SK-N-SH (cell line): Measurements from ENCODE around the gene PTGDS. TPM values are rescaled to one million over a fixed set of nuclear protein-coding genes. Genes with fewer than 3 reads are reported as not detected.

Experiments
- CTCF ChIA-PET: fragments of 300-600, 350-600 bp; formaldehyde crosslinking; extraction: SDS; loops from one replicate; lab custom pipeline; 2021; lab: Yijun Ruan, JAX
- POLR2A ChIA-PET: fragments of 350-600 bp; sonication (Branson Sonifier 250); formaldehyde crosslinking; extraction: SDS; loops from one replicate; lab custom pipeline; 2020; ENCODE audit warnings: antibody characterized with exemption, inconsistent platforms; lab: Yijun Ruan, JAX
- DNase-seq: peaks from one replicate; pipeline ENCODE4 v3.0.0; 2012
- H2AFZ ChIP-seq: fragments of 200-600 bp; sonication (generic); 2 replicates; pipeline ENCODE4 v1.8.1; 2016; ENCODE audit warnings: antibody characterized with exemption, mild to moderate bottlenecking, low read depth
- H3F3A ChIP-seq: fragments of 200-600 bp; sonication (generic); replicated peaks from 2 replicates; pipeline ENCODE3; 2016; ENCODE audit warnings: antibody characterized with exemption, mild to moderate bottlenecking; ENCODE audit not compliant: insufficient read depth
- H3K27ac ChIP-seq, 2 experiments: fragments of 200-500 bp in 1 of 2; fragments of 200-600 bp in 1 of 2; sonication (Bioruptor generic) in 1 of 2; sonication (generic), shearing (Covaris generic) in 1 of 2; 2 replicates each; pipeline versions ENCODE4 v1.5.1 to v1.6.1; 2014 to 2016; ENCODE audit warnings: low read depth in 2 of 2, inconsistent platforms in 1 of 2, low read length in 1 of 2, mild to moderate bottlenecking in 1 of 2, mixed read lengths in 1 of 2
- H3K27me3 ChIP-seq: fragments of 200-600 bp; sonication (generic), shearing (Covaris generic); 2 replicates; pipeline ENCODE4 v1.6.1; 2016; ENCODE audit warnings: mixed run types; ENCODE audit not compliant: insufficient read depth
- H3K36me3 ChIP-seq, 2 experiments: fragments of 200-500 bp in 1 of 2; fragments of 200-600 bp in 1 of 2; sonication (Bioruptor generic) in 1 of 2; sonication (generic) in 1 of 2; replicated peaks in 1 of 2; 2 replicates each; pipeline versions ENCODE3 to v1.5.1; 2014 to 2016; ENCODE audit warnings: low read length in 1 of 2, mild to moderate bottlenecking in 1 of 2; ENCODE audit not compliant: insufficient read depth in 2 of 2, control insufficient read depth in 1 of 2
- H3K4me1 ChIP-seq, 2 experiments: fragments of 200-500 bp in 1 of 2; fragments of 200-600 bp in 1 of 2; sonication (Bioruptor generic) in 1 of 2; sonication (generic), shearing (Covaris generic) in 1 of 2; 2 replicates each; pipeline versions ENCODE4 v1.5.1 to v1.6.1; 2014 to 2016; ENCODE audit warnings: low read depth in 1 of 2, low read length in 1 of 2, mixed run types in 1 of 2; ENCODE audit not compliant: insufficient read depth in 2 of 2, control insufficient read depth in 1 of 2
- H3K4me2 ChIP-seq: fragments of 200-600 bp; sonication (generic), shearing (Covaris generic); 2 replicates; pipeline ENCODE4 v1.6.1; 2017; ENCODE audit warnings: mixed run types
- H3K4me3 ChIP-seq, 2 experiments: fragments of 200-500 bp in 1 of 2; fragments of 200-600 bp in 1 of 2; sonication (Bioruptor generic) in 1 of 2; sonication (generic), shearing (Covaris generic) in 1 of 2; 2 replicates each; pipeline versions ENCODE4 v1.5.1 to v1.8.1; 2014 to 2016; ENCODE audit warnings: low read depth in 2 of 2, inconsistent platforms in 1 of 2, low read length in 1 of 2, mild to moderate bottlenecking in 1 of 2, mixed read lengths in 1 of 2, moderate library complexity in 1 of 2
- H3K79me2 ChIP-seq: fragments of 200-600 bp; sonication (generic); 2 replicates; pipeline ENCODE4 v1.8.1; 2017; ENCODE audit warnings: mild to moderate bottlenecking; ENCODE audit not compliant: insufficient read depth
- H3K9ac ChIP-seq: fragments of 200-600 bp; sonication (generic); 2 replicates; pipeline ENCODE4 v1.6.1; 2017; ENCODE audit warnings: mixed run types
- H3K9me2 ChIP-seq: fragments of 200-600 bp; sonication (generic); 2 replicates; pipeline ENCODE4 v1.6.1; 2017; ENCODE audit warnings: mixed run types
- H3K9me3 ChIP-seq: fragments of 200-600 bp; sonication (generic); 2 replicates; pipeline ENCODE4 v1.6.1; 2017; ENCODE audit warnings: mixed run types, mild to moderate bottlenecking, moderate library complexity
- H4K20me1 ChIP-seq: fragments of 200-600 bp; sonication (generic); 2 replicates; pipeline ENCODE4 v1.6.1; 2017; ENCODE audit warnings: mild to moderate bottlenecking, mixed run types; ENCODE audit not compliant: insufficient read depth
- CTCF ChIP-seq: fragments of 200-600 bp; sonication (generic); IDR thresholded peaks from 2 replicates; pipeline ENCODE4 v1.6.1; 2017; ENCODE audit warnings: antibody characterized with exemption, mild to moderate bottlenecking, moderate library complexity
- EZH2phosphoT487 ChIP-seq: fragments of 200-600 bp; sonication (generic); IDR thresholded peaks from 2 replicates; pipeline ENCODE4 v1.6.1; 2017; ENCODE audit warnings: low read depth, mixed run types, mild to moderate bottlenecking, antibody characterized with exemption, moderate library complexity, borderline replicate concordance
- FOSL2 ChIP-seq: IDR thresholded peaks from 2 replicates; pipeline ENCODE4 v1.4.0; 2012; ENCODE audit warnings: low read depth, mild to moderate bottlenecking, moderate library complexity, borderline replicate concordance
- FOXJ3 ChIP-seq: sonication (generic); formaldehyde crosslinking; IDR thresholded peaks from 2 replicates; pipeline ENCODE4 v1.5.1; 2020; ENCODE audit warnings: mild to moderate bottlenecking, missing genetic modification reagents
- GABPA ChIP-seq: IDR thresholded peaks from 2 replicates; pipeline ENCODE4 v1.4.0; 2012; ENCODE audit warnings: low read depth, mild to moderate bottlenecking
- GATA2 ChIP-seq: sonication (generic); formaldehyde crosslinking; IDR thresholded peaks from 2 replicates; pipeline ENCODE4 v1.5.0; 2020; ENCODE audit warnings: mild to moderate bottlenecking, missing genetic modification reagents
- IRF3 ChIP-seq: fragments of 150-350 bp; IDR thresholded peaks from 2 replicates; pipeline ENCODE4 v1.6.1; 2016; ENCODE audit warnings: mild to moderate bottlenecking, low read depth, low read length
- JUND ChIP-seq: IDR thresholded peaks from 2 replicates; pipeline ENCODE4 v1.4.0; 2012
- MAX ChIP-seq: IDR thresholded peaks from 2 replicates; pipeline ENCODE4 v1.4.0; 2012; ENCODE audit warnings: low read depth
- MEF2A ChIP-seq: IDR thresholded peaks from 2 replicates; pipeline ENCODE4 v1.4.0; 2012; ENCODE audit warnings: low read depth, borderline replicate concordance
- RAD21 ChIP-seq: IDR thresholded peaks from 2 replicates; pipeline ENCODE4 v1.6.1; 2012; ENCODE audit warnings: mild to moderate bottlenecking, low read length
- RFX5 ChIP-seq: IDR thresholded peaks from 2 replicates; pipeline ENCODE4 v1.6.1; 2012; ENCODE audit warnings: mild to moderate bottlenecking, improper control_type of control experiment, low read length
- RXRA ChIP-seq: IDR thresholded peaks from 2 replicates; pipeline ENCODE4 v1.4.0; 2012; ENCODE audit warnings: low read depth, mild to moderate bottlenecking, borderline replicate concordance
- SIN3A ChIP-seq: IDR thresholded peaks from 2 replicates; pipeline ENCODE4 v1.6.1; 2012; ENCODE audit warnings: low read depth, mild to moderate bottlenecking, low read length, moderate library complexity, borderline replicate concordance
- SMC3 ChIP-seq: IDR thresholded peaks from 2 replicates; pipeline ENCODE4 v1.6.1; 2012; ENCODE audit warnings: low read depth, low read length, improper control_type of control experiment
- TEAD4 ChIP-seq: IDR thresholded peaks from 2 replicates; pipeline ENCODE4 v1.4.0; 2012; ENCODE audit warnings: mild to moderate bottlenecking, borderline replicate concordance; ENCODE audit not compliant: insufficient read depth
- YY1 ChIP-seq: IDR thresholded peaks from 2 replicates; pipeline ENCODE4 v1.4.0; 2012; ENCODE audit warnings: low read depth, mild to moderate bottlenecking
- WGBS: methylation state at CpG from one replicate; pipeline ENCODE4 v1.1.6; 2017; ENCODE audit warnings: low lambda C conversion rate; 5-methylcytosine and 5-hydroxymethylcytosine counted together
- polyA plus RNA-seq, 3 experiments: library from polyadenylated mRNA; depleted of rRNA; stranded (reverse); fragments of >200 nt; gene quantifications; 2 replicates each; pipeline ENCODE4 v1.2.3, GENCODE V29; 2012
- TF ChIP-seq, protein P1 (sequence below): fragments of 150-350 bp; IDR thresholded peaks from 2 replicates; pipeline ENCODE4 v1.6.1; 2017; ENCODE audit warnings: antibody characterized with exemption, low read length, low read depth, borderline replicate concordance
- TF ChIP-seq, protein P2 (sequence below): IDR thresholded peaks from 2 replicates; pipeline ENCODE4 v1.4.0; 2012; ENCODE audit warnings: low read depth, borderline replicate concordance

The PTGDS gene
- polyA plus RNA-seq, 1 of the 3 experiments (the other 2 are of a cell fraction), result not detected

DNA sequence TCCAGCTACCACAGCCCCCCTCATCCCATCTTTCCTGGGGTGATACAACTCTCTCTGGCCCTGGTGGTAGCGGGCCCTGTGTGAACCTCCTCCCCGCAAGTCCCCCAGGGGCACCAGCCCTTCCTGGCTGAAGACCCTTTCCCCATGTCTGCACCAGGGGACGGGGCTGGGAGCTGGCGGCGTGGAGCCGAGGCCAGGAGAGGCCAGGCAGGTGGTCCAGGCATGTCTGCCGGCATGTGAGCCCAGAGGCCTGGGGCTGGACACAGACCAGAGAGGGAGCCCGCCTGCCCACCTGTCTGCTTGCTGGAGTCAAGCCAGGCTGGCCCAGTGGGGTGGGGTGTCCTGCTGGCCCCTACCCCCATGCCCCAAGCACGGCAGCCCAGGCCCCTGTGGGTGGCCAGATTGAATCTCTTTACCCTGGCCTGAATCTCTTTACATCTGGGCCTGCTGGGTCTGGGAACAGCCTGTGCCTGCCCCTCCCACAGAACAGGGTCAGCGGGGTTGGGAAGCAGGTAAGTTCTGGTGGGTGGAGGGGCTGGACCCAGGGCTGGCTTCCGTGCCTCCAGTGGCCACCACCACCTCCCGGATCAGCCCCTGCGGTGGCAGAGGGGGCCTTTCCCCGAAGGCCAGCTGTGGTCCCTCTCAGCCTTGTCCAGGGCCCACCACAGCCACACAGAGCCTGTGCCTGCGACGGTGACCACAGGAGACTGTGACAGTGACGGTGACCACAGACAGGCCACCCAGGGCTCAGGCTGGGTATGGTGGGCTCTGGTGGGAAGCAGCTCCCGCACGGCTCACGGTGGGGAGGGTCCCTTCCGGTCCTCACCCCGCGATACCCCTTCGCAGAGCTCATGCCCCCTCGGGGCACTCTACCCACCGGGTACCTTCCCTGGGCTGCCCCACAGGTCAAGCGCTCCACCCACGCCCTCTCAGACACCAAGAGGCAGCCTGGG is 18.1 kb upstream of the PTGDS start:
- POLR2A ChIA-PET, result no interaction called here
- CTCF ChIA-PET, result interaction anchor here (1.0 to 1.8 kb wide), 8 partner anchors 10 to 190 kb away, joined by 3 to 9 read pairs (median 4); no protein-coding TSS in a partner anchor
- WGBS, result 52% methylated on average over 3 of the region's 28 CpGs

DNA sequence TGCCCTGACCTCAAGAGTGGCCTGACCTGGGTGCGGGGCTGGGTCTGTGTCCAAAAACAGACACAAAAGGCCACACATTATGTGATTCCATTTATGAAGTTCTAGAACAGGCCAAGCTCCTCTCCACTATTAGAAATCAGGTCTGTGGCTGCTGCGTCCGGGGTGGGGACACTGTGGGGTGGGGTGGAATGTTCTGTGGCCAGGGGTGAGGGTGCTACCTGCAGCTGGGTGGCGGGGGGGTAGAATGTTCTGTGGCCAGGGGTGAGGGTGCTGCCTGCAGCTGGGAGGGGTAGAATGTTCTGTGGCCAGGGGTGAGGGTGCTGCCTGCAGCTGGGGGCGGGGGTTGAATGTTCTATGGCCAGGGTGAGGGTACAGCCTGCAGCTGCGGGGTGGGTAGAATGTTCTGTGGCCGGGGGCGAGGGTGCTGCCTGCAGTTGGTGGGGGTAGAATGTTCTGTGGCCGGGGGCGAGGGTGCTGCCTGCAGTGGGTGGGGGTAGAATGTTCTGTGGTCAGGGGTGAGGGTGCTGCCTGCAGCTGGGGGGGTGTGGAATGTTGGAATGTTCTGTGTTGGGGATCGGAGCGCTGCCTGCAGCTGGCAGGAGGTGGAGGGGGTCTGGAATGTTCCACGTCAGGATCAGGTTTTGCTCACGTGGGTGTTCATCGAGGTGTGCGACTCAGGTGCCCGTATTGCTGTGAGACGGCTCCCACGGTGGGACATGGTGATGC is 16.9 kb upstream of the PTGDS start:
- Histone ChIP-seq H3F3A (no peaks in the 10 kb centered on the region), H2AFZ (no peak overlapping the region), H3K9ac (no peak overlapping the region), H3K27me3 (no peaks in the 10 kb centered on the region), H3K79me2 (no peaks in the 10 kb centered on the region), H3K9me3 (no peaks in the 10 kb centered on the region), H3K4me3 (no peak overlapping the region), H3K36me3 (no peaks in the 10 kb centered on the region), H3K27ac (no peak overlapping the region), H3K4me1 (peaks cover 0 to 8% of the 10 kb centered on the region in 2 experiments; a peak in 1 of 4 replicates), H4K20me1 (no peaks in the 10 kb centered on the region), H3K9me2 (no peaks in the 10 kb centered on the region), H3K4me2 (no peak overlapping the region)
- no peak for DNase-seq
- 81% methylated on average over 12 of the region's 19 CpGs for WGBS
- ChIA-PET CTCF (interaction anchor here (1.0 to 1.8 kb wide), 6 partner anchors 11 to 191 kb away, joined by 3 to 8 read pairs (median 4); no protein-coding TSS in a partner anchor), POLR2A (no interaction called here)
- TF ChIP-seq YY1 (no peak), CTCF (no peak), TEAD4 (no peak), IRF3 (no peak), EZH2phosphoT487 (no peak)
- TF ChIP-seq, protein P1, sequence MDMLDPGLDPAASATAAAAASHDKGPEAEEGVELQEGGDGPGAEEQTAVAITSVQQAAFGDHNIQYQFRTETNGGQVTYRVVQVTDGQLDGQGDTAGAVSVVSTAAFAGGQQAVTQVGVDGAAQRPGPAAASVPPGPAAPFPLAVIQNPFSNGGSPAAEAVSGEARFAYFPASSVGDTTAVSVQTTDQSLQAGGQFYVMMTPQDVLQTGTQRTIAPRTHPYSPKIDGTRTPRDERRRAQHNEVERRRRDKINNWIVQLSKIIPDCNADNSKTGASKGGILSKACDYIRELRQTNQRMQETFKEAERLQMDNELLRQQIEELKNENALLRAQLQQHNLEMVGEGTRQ, result no peak

More for the DNA sequence above, 18.1 kb upstream of the PTGDS start:
- H3F3A ChIP-seq, result no peaks in the 10 kb centered on the region
- no peak overlapping the region for H3K9ac ChIP-seq
- H3K4me1 ChIP-seq, result peaks cover 0 to 8% of the 10 kb centered on the region in 2 experiments; a peak in 1 of 4 replicates
- H3K27me3 ChIP-seq, result no peaks in the 10 kb centered on the region
- no peak overlapping the region for H3K4me2 ChIP-seq
- no peak overlapping the region for H3K27ac ChIP-seq
- no peaks in the 10 kb centered on the region for H3K36me3 ChIP-seq
- no peaks in the 10 kb centered on the region for H3K9me3 ChIP-seq
- H3K9me2 ChIP-seq, result no peaks in the 10 kb centered on the region
- H3K79me2 ChIP-seq, result no peaks in the 10 kb centered on the region
- TF ChIP-seq SMC3, result no peak
- no peak for TF ChIP-seq FOSL2
- no peak for TF ChIP-seq GATA2 (CRISPR knock-in tag)
- no peak for TF ChIP-seq FOXJ3 (CRISPR knock-in tag)
- TF ChIP-seq, protein P1, result no peak
- TF ChIP-seq SIN3A, result no peak
- no peak for TF ChIP-seq JUND
- TF ChIP-seq RAD21, result no peak
- TF ChIP-seq, protein P2, sequence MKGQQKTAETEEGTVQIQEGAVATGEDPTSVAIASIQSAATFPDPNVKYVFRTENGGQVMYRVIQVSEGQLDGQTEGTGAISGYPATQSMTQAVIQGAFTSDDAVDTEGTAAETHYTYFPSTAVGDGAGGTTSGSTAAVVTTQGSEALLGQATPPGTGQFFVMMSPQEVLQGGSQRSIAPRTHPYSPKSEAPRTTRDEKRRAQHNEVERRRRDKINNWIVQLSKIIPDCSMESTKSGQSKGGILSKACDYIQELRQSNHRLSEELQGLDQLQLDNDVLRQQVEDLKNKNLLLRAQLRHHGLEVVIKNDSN, result no peak
- TF ChIP-seq MAX, result no peak
- TF ChIP-seq RFX5, result no peak
- no peak for TF ChIP-seq GABPA
- TF ChIP-seq EZH2phosphoT487, result no peak
- TF ChIP-seq RXRA, result no peak
- no peak for TF ChIP-seq MEF2A
- TF ChIP-seq, all 33 proteins: peak for 0
- H3K4me3 ChIP-seq, result no peak overlapping the region
- no peak for DNase-seq
- no peak overlapping the region for H2AFZ ChIP-seq
- no peaks in the 10 kb centered on the region for H4K20me1 ChIP-seq
